IMR-90 (cell line): ENCODE results near the gene C10orf95. TPM values are rescaled to one million over a fixed set of nuclear protein-coding genes. Genes with fewer than 3 reads are reported as not detected.

Experiments
- ATAC-seq: fragments of 200-7000 bp; cut with Tn5 transposase; 2 replicates; pipeline ENCODE4 v1.9.1; 2020; ENCODE audit warnings: low read depth, mild to moderate bottlenecking, moderate library complexity
- BruUV-seq: library from RNA; stranded (reverse); fragments of 400-500 nt; replicated peaks from 2 replicates; lab custom pipeline; 2021; lab: Mats Ljungman, UMichigan
- CTCF ChIA-PET: fragments of 300-600 bp; formaldehyde crosslinking; extraction: SDS; loops from one replicate; lab custom pipeline; 2021; ENCODE audit warnings: antibody characterized with exemption; lab: Yijun Ruan, JAX
- POLR2A ChIA-PET: fragments of 300-600 bp; sonication (Branson Sonifier 250); formaldehyde crosslinking; loops from one replicate; lab custom pipeline; 2022; ENCODE audit warnings: antibody characterized with exemption; ENCODE audit not compliant: unreplicated experiment; lab: Charles Lee
- DNase-seq: peaks from one replicate; pipeline ENCODE4 v3.0.0; 2013
- H2AFZ ChIP-seq: replicated peaks from 2 replicates; pipeline ENCODE3; 2013; ENCODE audit warnings: low read length, mild to moderate bottlenecking; ENCODE audit not compliant: poor library complexity
- H2AK5ac ChIP-seq: 2 replicates; pipeline ENCODE4 v1.6.1; 2013; ENCODE audit warnings: low read depth, low read length, inconsistent platforms
- H2AK9ac ChIP-seq: replicated peaks from 2 replicates; pipeline ENCODE3; 2013; ENCODE audit warnings: mild to moderate bottlenecking, low read depth, low read length, moderate library complexity; ENCODE audit not compliant: poor library complexity
- H2BK120ac ChIP-seq: 2 replicates; pipeline ENCODE4 v1.6.1; 2013; ENCODE audit warnings: low read depth, low read length, inconsistent platforms
- H2BK15ac ChIP-seq: 3 replicates; pipeline ENCODE4 v1.6.1; 2013; ENCODE audit warnings: low read depth, low read length, inconsistent platforms
- H2BK20ac ChIP-seq: 2 replicates; pipeline ENCODE4 v1.6.1; 2013; ENCODE audit warnings: low read depth, mild to moderate bottlenecking, inconsistent platforms, low read length, moderate library complexity
- H2BK5ac ChIP-seq: 2 replicates; pipeline ENCODE4 v1.6.1; 2013; ENCODE audit warnings: mild to moderate bottlenecking, low read depth, low read length, inconsistent platforms; ENCODE audit not compliant: poor library complexity, severe bottlenecking
- H3K14ac ChIP-seq: replicated peaks from 2 replicates; pipeline ENCODE4 v1.6.1; 2013; ENCODE audit warnings: low read depth, low read length, inconsistent platforms
- H3K18ac ChIP-seq: 2 replicates; pipeline ENCODE4 v1.6.1; 2013; ENCODE audit warnings: low read depth, low read length, control low read depth
- H3K23ac ChIP-seq: 2 replicates; pipeline ENCODE4 v1.6.1; 2013; ENCODE audit warnings: low read depth, low read length, inconsistent platforms
- H3K27ac ChIP-seq: 2 replicates; pipeline ENCODE4 v1.5.1; 2013; ENCODE audit warnings: mild to moderate bottlenecking, control low read depth, low read length; ENCODE audit not compliant: insufficient read depth
- H3K27me3 ChIP-seq: 2 replicates; pipeline ENCODE4 v1.6.1; 2013; ENCODE audit warnings: low read length; ENCODE audit not compliant: control insufficient read depth, insufficient read depth
- H3K36me3 ChIP-seq: 2 replicates; pipeline ENCODE4 v1.6.1; 2013; ENCODE audit warnings: low read length, mixed read lengths; ENCODE audit not compliant: control insufficient read depth, insufficient read depth
- H3K4ac ChIP-seq: 2 replicates; pipeline ENCODE4 v1.6.1; 2013; ENCODE audit warnings: low read depth, low read length, inconsistent platforms
- H3K4me1 ChIP-seq: 2 replicates; pipeline ENCODE4 v1.6.1; 2013; ENCODE audit warnings: low read length, mixed read lengths; ENCODE audit not compliant: control insufficient read depth, insufficient read depth
- H3K4me2 ChIP-seq: 2 replicates; pipeline ENCODE4 v1.6.1; 2013; ENCODE audit warnings: low read depth, mild to moderate bottlenecking, control low read depth, low read length, moderate library complexity
- H3K4me3 ChIP-seq: 2 replicates; pipeline ENCODE4 v1.5.1; 2013; ENCODE audit warnings: low read depth, mild to moderate bottlenecking, control low read depth, low read length, moderate library complexity; ENCODE audit not compliant: insufficient read depth
- H3K56ac ChIP-seq: 2 replicates; pipeline ENCODE4 v1.6.1; 2013; ENCODE audit warnings: low read length, inconsistent platforms; ENCODE audit not compliant: insufficient read depth; ENCODE audit errors: extremely low read depth
- H3K79me1 ChIP-seq, 2 experiments: 2 replicates each; pipeline ENCODE4 v1.6.1; 2013; ENCODE audit warnings: low read length in 2 of 2, inconsistent platforms in 1 of 2, low read depth in 1 of 2
- H3K9ac ChIP-seq: 2 replicates; pipeline ENCODE4 v1.6.1; 2013; ENCODE audit warnings: low read depth, low read length, control low read depth
- H3K9me1 ChIP-seq: 2 replicates; pipeline ENCODE4 v1.6.1; 2013; ENCODE audit warnings: low read length, inconsistent platforms; ENCODE audit not compliant: insufficient read depth
- H3K9me3 ChIP-seq: 2 replicates; pipeline ENCODE4 v1.6.1; 2013; ENCODE audit warnings: low read length; ENCODE audit not compliant: control insufficient read depth, insufficient read depth
- H4K20me1 ChIP-seq: 2 replicates; pipeline ENCODE4 v1.6.1; 2013; ENCODE audit warnings: low read length, inconsistent platforms; ENCODE audit not compliant: insufficient read depth
- H4K5ac ChIP-seq: 2 replicates; pipeline ENCODE4 v1.6.1; 2013; ENCODE audit warnings: mild to moderate bottlenecking, low read depth, low read length, control low read depth
- H4K8ac ChIP-seq, 2 experiments: 2 replicates each; pipeline ENCODE4 v1.6.1; 2013; ENCODE audit warnings: low read depth in 2 of 2, low read length in 2 of 2, control low read depth in 1 of 2, inconsistent platforms in 1 of 2
- H4K91ac ChIP-seq: 2 replicates; pipeline ENCODE4 v1.6.1; 2013; ENCODE audit warnings: low read depth, low read length, inconsistent platforms; ENCODE audit not compliant: insufficient read depth
- BHLHE40 ChIP-seq: fragments of 150-350 bp; IDR thresholded peaks from 2 replicates; pipeline ENCODE4 v1.6.1; 2016; ENCODE audit warnings: mild to moderate bottlenecking, low read depth, low read length
- CHD1 ChIP-seq: IDR thresholded peaks from 2 replicates; pipeline ENCODE4 v1.6.1; 2012; ENCODE audit warnings: low read depth, low read length, improper control_type of control experiment
- CTCF ChIP-seq: conservative IDR thresholded peaks from 2 replicates; pipeline ENCODE4 v1.5.1; 2012; ENCODE audit warnings: mild to moderate bottlenecking, low read depth, low read length, improper control_type of control experiment
- FOS ChIP-seq: fragments of 150-350 bp; IDR thresholded peaks from 2 replicates; pipeline ENCODE4 v1.6.1; 2016; ENCODE audit warnings: low read depth, low read length
- MAFK ChIP-seq: IDR thresholded peaks from 2 replicates; pipeline ENCODE4 v1.6.1; 2012; ENCODE audit warnings: low read depth, low read length, improper control_type of control experiment
- POLR2A ChIP-seq: IDR thresholded peaks from 2 replicates; pipeline ENCODE4 v1.6.1; 2012; ENCODE audit warnings: mild to moderate bottlenecking, low read depth, low read length
- RAD21 ChIP-seq: IDR thresholded peaks from 2 replicates; pipeline ENCODE4 v1.6.1; 2012; ENCODE audit warnings: low read length, improper control_type of control experiment
- RFX5 ChIP-seq: IDR thresholded peaks from 2 replicates; pipeline ENCODE4 v1.8.0; 2012; ENCODE audit warnings: low read depth, mild to moderate bottlenecking, low read length, moderate library complexity
- SMC3 ChIP-seq: fragments of 150-350 bp; IDR thresholded peaks from 2 replicates; pipeline ENCODE4 v1.6.1; 2016; ENCODE audit warnings: low read depth, mild to moderate bottlenecking, antibody characterized with exemption, low read length, moderate library complexity
- USF2 ChIP-seq: fragments of 150-350 bp; IDR thresholded peaks from 2 replicates; pipeline ENCODE4 v1.6.1; 2017; ENCODE audit warnings: mild to moderate bottlenecking, antibody characterized with exemption, low read length, low read depth
- WGBS, 2 experiments: methylation state at CpG; one replicate each; pipeline versions ENCODE4 v1.1.5 to v1.1.7; 2013; ENCODE audit warnings: missing lambda C conversion rate in 2 of 2; ENCODE audit not compliant: insufficient read length in 1 of 2; ENCODE audit errors: extremely low coverage in 2 of 2; 5-methylcytosine and 5-hydroxymethylcytosine counted together
- dilution Hi-C: fragments of 300-500 bp; cut with HindIII; formaldehyde crosslinking; loops from one replicate; pipeline ENCODE4 v1.14.3; 2018; ENCODE audit warnings: low sequenced_read_pairs; ENCODE audit not compliant: unreplicated experiment
- in situ Hi-C: fragments of 300-500 bp; cut with MboI; formaldehyde crosslinking; loops from 3 replicates; pipeline ENCODE4 v1.14.3; 2019; ENCODE audit warnings: low sequenced_read_pairs, inconsistent platforms, mixed read lengths
- intact Hi-C: fragments of 100-400 bp; cut with micrococcal nuclease; formaldehyde crosslinking; loops from 2 replicates; pipeline ENCODE4 v1.10.0; 2022
- polyA plus RNA-seq, 3 experiments: library from polyadenylated mRNA; depleted of rRNA; stranded (reverse); fragments of >200 nt; gene quantifications; 2 replicates each; pipeline ENCODE4 v1.2.3, GENCODE V29; 2012; ENCODE audit warnings: low replicate concordance in 1 of 3
- total RNA-seq: library from RNA; depleted of rRNA; stranded (reverse); fragments of >200 nt; gene quantifications from 2 replicates; pipeline ENCODE4 v1.2.3, GENCODE V29; 2012

The C10orf95 gene
- total and polyA plus RNA-seq, 2 of the 4 experiments (the other 2 are of a cell fraction) = not detected

GRCh38 chr10:102406815-102407214 lies 44.5 kb downstream of the C10orf95 start:
- POLR2A ChIA-PET = no interaction called here
- H2AK5ac ChIP-seq = no peak overlapping the region
- H3K4ac ChIP-seq = no peak overlapping the region
- no peak overlapping the region for H4K91ac ChIP-seq
- no peaks in the 10 kb centered on the region for H3K9me3 ChIP-seq
- no peak overlapping the region for H3K23ac ChIP-seq
- H3K9me1 ChIP-seq = peaks cover 11% of the 10 kb centered on the region; the same call in 1 of the 2 replicates
- intact Hi-C loops = no loop called here
- CTCF ChIA-PET = no interaction called here
- peaks cover 28% of the 10 kb centered on the region for H3K27me3 ChIP-seq
- H3K79me1 ChIP-seq = peaks cover 0 to 4% of the 10 kb centered on the region in 2 experiments; a peak in 1 of 4 replicates
- ATAC-seq = no peak
- TF ChIP-seq SMC3 = no peak
- no peak for TF ChIP-seq RAD21
- TF ChIP-seq POLR2A = no peak
- no peak for TF ChIP-seq RFX5
- no peak for TF ChIP-seq MAFK
- TF ChIP-seq BHLHE40 = no peak
- TF ChIP-seq CHD1 = no peak
- TF ChIP-seq FOS = no peak
- no peak for TF ChIP-seq USF2
- no peak for TF ChIP-seq CTCF
- no peak overlapping the region for H4K5ac ChIP-seq
- in situ Hi-C loops = no loop called here
- H2BK120ac ChIP-seq = no peak overlapping the region
- H2BK5ac ChIP-seq = no peak overlapping the region
- no peak overlapping the region for H2BK20ac ChIP-seq
- no peak overlapping the region for H3K9ac ChIP-seq
- dilution Hi-C loops = no loop called here
- no peak overlapping the region for H3K18ac ChIP-seq
- peaks cover 10% of the 10 kb centered on the region for H3K4me1 ChIP-seq
- BruUV-seq = no TSS peak
- H4K8ac ChIP-seq = no peak overlapping the region
- no peak overlapping the region for H2BK15ac ChIP-seq
- no peak for DNase-seq
- H3K56ac ChIP-seq = no peak overlapping the region
- H2AK9ac ChIP-seq = no peak overlapping the region
- peaks cover 10% of the 10 kb centered on the region for H3K36me3 ChIP-seq
- H3K27ac ChIP-seq = no peak overlapping the region
- no CpG with 5 or more reads among the region's 2 CpGs for WGBS, 2 experiments
- no peak overlapping the region for H3K4me3 ChIP-seq
- no peak overlapping the region for H3K14ac ChIP-seq
- H3K4me2 ChIP-seq = no peak overlapping the region
- peaks cover 6% of the 10 kb centered on the region for H4K20me1 ChIP-seq
- no peak overlapping the region for H2AFZ ChIP-seq
